ENCODE results near the gene FIZ1. TPM values are rescaled to one million over a fixed set of nuclear protein-coding genes. Genes with fewer than 3 reads are reported as not detected.

The FIZ1 gene
- total and polyA plus RNA-seq, 4 donors = 1.1 to 4.3 (median 2.3) TPM

DNA sequence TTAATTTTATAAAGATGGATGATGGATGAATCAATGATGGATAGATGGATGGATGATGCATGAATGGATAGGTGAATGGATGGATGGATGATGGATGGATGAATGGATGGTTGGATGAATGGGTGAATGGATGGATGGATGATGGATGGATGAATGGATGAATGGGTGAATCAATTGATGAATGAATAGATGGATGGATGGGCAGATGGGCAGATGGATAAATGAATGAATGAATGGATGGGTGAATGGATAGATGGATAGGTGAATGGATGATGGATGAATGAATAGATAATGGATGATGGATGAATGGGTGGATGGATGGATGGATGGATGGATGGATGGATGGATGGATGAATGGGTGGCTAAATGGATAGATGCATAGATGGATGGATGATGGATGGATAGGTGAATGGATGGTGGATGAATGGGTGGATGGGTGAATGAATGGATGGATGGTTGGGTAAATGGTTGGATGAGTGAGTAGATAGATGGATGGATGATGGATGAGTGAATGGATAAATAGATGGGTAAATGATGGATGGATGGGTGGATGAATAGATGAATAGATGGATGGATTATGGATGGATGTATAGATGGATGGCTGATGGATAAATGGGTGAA lies 31.5 kb downstream of the FIZ1 start:
- Histone ChIP-seq H3K4me1 (ENCODE audit: control insufficient read depth in 4 of 4, insufficient read depth in 4 of 4, low read length in 3 of 4) (no peaks in the 10 kb centered on the region), H3K4me3 (ENCODE audit: low read depth in 1 of 3, low read length in 3 of 3) (no peak overlapping the region), H3K9ac (ENCODE audit: low read depth in 1 of 2, low read length in 2 of 2) (no peak overlapping the region), H3K9me3 (ENCODE audit: control insufficient read depth in 4 of 4, low read length in 3 of 4) (no peaks in the 10 kb centered on the region), H3K27ac (ENCODE audit: low read depth in 1 of 2, low read length in 2 of 2) (no peak overlapping the region), H3K36me3 (ENCODE audit: control insufficient read depth in 4 of 4, insufficient read depth in 3 of 4, low read depth in 1 of 4, low read length in 3 of 4) (no peaks in the 10 kb centered on the region), H3K27me3 (ENCODE audit: control insufficient read depth in 4 of 4, insufficient read depth in 4 of 4, low read length in 3 of 4) (peaks cover 0 to 3% (median 1%) of the 10 kb centered on the region in 4 donors)
- DNase-seq (ENCODE audit: low spot score) = no peak
- no peak for TF ChIP-seq YY1 (IDR thresholded peaks at IDR 0.05)
- TF ChIP-seq, protein P1, sequence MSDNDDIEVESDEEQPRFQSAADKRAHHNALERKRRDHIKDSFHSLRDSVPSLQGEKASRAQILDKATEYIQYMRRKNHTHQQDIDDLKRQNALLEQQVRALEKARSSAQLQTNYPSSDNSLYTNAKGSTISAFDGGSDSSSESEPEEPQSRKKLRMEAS (IDR thresholded peaks at IDR 0.05) = no peak
- TF ChIP-seq GABPA (IDR thresholded peaks at IDR 0.05 in 1 of 2, conservative IDR thresholded peaks at IDR 0.05 in 1 of 2) = no peak

DNA sequence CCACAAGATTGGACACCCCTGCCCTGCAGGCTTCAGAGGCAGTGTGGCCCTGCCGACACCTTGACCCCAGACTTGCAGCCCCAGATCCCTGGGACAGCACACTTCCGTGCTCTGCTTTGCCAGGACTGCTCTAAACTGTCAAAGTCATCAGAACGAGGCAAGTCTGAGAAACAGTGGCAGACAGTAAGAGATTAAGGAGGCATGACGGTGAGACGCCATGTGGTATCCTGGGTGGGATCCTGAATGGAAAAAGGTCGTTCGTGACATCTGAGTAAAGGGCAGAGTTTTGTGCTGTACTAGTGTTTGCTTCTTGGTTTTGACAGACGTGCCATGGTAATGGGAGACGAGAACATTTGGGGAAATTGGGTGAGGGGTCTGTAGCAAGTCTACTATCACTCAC lies 32.5 kb downstream of the FIZ1 start:
- no peak for DNase-seq (ENCODE audit: low spot score)
- Histone ChIP-seq H3K4me1 (ENCODE audit: control insufficient read depth in 4 of 4, insufficient read depth in 4 of 4, low read length in 3 of 4) (no peaks in the 10 kb centered on the region), H3K9ac (ENCODE audit: low read depth in 1 of 2, low read length in 2 of 2) (no peak overlapping the region), H3K27me3 (ENCODE audit: control insufficient read depth in 4 of 4, insufficient read depth in 4 of 4, low read length in 3 of 4) (peaks cover 0 to 3% (median 1%) of the 10 kb centered on the region in 4 donors), H3K4me3 (ENCODE audit: low read depth in 1 of 3, low read length in 3 of 3) (no peak overlapping the region), H3K36me3 (ENCODE audit: control insufficient read depth in 4 of 4, insufficient read depth in 3 of 4, low read depth in 1 of 4, low read length in 3 of 4) (no peaks in the 10 kb centered on the region), H3K27ac (ENCODE audit: low read depth in 1 of 2, low read length in 2 of 2) (no peak overlapping the region), H3K9me3 (ENCODE audit: control insufficient read depth in 4 of 4, low read length in 3 of 4) (no peaks in the 10 kb centered on the region)
- WGBS = 44% methylated on average over 9 of the region's 9 CpGs
- TF ChIP-seq GABPA (IDR thresholded peaks at IDR 0.05 in 1 of 2, conservative IDR thresholded peaks at IDR 0.05 in 1 of 2) (no peak), RXRA (IDR thresholded peaks at IDR 0.05) (no peak), FOXA2 (IDR thresholded peaks at IDR 0.05) (no peak), HNF4A (conservative IDR thresholded peaks at IDR 0.05) (no peak), SP1 (IDR thresholded peaks at IDR 0.05) (no peak), YY1 (IDR thresholded peaks at IDR 0.05) (no peak), NR2F2 (IDR thresholded peaks at IDR 0.05) (no peak), HNF4G (IDR thresholded peaks at IDR 0.05) (no peak), EGR1 (IDR thresholded peaks at IDR 0.05; ENCODE audit: low read depth in 2 of 2) (no peak), JUND (IDR thresholded peaks at IDR 0.05) (no peak)
- TF ChIP-seq, protein P2, sequence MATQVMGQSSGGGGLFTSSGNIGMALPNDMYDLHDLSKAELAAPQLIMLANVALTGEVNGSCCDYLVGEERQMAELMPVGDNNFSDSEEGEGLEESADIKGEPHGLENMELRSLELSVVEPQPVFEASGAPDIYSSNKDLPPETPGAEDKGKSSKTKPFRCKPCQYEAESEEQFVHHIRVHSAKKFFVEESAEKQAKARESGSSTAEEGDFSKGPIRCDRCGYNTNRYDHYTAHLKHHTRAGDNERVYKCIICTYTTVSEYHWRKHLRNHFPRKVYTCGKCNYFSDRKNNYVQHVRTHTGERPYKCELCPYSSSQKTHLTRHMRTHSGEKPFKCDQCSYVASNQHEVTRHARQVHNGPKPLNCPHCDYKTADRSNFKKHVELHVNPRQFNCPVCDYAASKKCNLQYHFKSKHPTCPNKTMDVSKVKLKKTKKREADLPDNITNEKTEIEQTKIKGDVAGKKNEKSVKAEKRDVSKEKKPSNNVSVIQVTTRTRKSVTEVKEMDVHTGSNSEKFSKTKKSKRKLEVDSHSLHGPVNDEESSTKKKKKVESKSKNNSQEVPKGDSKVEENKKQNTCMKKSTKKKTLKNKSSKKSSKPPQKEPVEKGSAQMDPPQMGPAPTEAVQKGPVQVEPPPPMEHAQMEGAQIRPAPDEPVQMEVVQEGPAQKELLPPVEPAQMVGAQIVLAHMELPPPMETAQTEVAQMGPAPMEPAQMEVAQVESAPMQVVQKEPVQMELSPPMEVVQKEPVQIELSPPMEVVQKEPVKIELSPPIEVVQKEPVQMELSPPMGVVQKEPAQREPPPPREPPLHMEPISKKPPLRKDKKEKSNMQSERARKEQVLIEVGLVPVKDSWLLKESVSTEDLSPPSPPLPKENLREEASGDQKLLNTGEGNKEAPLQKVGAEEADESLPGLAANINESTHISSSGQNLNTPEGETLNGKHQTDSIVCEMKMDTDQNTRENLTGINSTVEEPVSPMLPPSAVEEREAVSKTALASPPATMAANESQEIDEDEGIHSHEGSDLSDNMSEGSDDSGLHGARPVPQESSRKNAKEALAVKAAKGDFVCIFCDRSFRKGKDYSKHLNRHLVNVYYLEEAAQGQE (IDR thresholded peaks at IDR 0.05) = no peak
- TF ChIP-seq, protein P3, sequence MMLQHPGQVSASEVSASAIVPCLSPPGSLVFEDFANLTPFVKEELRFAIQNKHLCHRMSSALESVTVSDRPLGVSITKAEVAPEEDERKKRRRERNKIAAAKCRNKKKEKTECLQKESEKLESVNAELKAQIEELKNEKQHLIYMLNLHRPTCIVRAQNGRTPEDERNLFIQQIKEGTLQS (IDR thresholded peaks at IDR 0.05) = no peak
- TF ChIP-seq, protein P4, sequence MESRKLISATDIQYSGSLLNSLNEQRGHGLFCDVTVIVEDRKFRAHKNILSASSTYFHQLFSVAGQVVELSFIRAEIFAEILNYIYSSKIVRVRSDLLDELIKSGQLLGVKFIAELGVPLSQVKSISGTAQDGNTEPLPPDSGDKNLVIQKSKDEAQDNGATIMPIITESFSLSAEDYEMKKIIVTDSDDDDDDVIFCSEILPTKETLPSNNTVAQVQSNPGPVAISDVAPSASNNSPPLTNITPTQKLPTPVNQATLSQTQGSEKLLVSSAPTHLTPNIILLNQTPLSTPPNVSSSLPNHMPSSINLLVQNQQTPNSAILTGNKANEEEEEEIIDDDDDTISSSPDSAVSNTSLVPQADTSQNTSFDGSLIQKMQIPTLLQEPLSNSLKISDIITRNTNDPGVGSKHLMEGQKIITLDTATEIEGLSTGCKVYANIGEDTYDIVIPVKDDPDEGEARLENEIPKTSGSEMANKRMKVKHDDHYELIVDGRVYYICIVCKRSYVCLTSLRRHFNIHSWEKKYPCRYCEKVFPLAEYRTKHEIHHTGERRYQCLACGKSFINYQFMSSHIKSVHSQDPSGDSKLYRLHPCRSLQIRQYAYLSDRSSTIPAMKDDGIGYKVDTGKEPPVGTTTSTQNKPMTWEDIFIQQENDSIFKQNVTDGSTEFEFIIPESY (IDR thresholded peaks at IDR 0.05) = no peak
- TF ChIP-seq, protein P1 (IDR thresholded peaks at IDR 0.05) = no peak

All from liver (tissue), 9 donors.